Lung (tissue), 12 donors: ENCODE measurements around the gene DLEC1. TPM values are rescaled to one million over a fixed set of nuclear protein-coding genes. Genes with fewer than 3 reads are reported as not detected.
"Not testable (repeated sequence)": the region's sequence is repeated elsewhere in the genome, so short reads cannot be mapped to it uniquely, and the experiment has no call there.

Experiments
- ATAC-seq: fragments of 200-7000 bp; cut with Tn5 transposase; one replicate; pipeline ENCODE4 v1.9.1; 2020; ENCODE audit warnings: moderate number of reproducible peaks; ENCODE audit not compliant: insufficient read depth, low FRiP score
- DNase-seq, 3 donors: peaks; one replicate each; pipeline ENCODE4 v3.0.0-alpha.2; 2013 to 2017
- H3K27ac ChIP-seq, 2 donors: one replicate each; pipeline ENCODE4 v1.5.1; 2013; ENCODE audit warnings: mild to moderate bottlenecking in 2 of 2, moderate library complexity in 2 of 2, control low read depth in 1 of 2, inconsistent platforms in 1 of 2, low read depth in 1 of 2, low read length in 1 of 2
- H3K27me3 ChIP-seq, 3 donors: one replicate each; pipeline ENCODE4 v1.5.1; 2013; ENCODE audit warnings: low read length in 2 of 3; ENCODE audit not compliant: control insufficient read depth in 3 of 3, insufficient read depth in 3 of 3
- H3K36me3 ChIP-seq, 4 donors: one replicate each; pipeline ENCODE4 v1.5.1; 2013; ENCODE audit warnings: low read length in 4 of 4, mild to moderate bottlenecking in 1 of 4, moderate library complexity in 1 of 4; ENCODE audit not compliant: control insufficient read depth in 4 of 4, insufficient read depth in 4 of 4
- H3K4me1 ChIP-seq, 5 donors: one replicate each; pipeline ENCODE4 v1.5.1; 2013; ENCODE audit warnings: low read length in 5 of 5, mild to moderate bottlenecking in 2 of 5, moderate library complexity in 1 of 5; ENCODE audit not compliant: control insufficient read depth in 5 of 5, insufficient read depth in 5 of 5
- H3K4me3 ChIP-seq: one replicate; pipeline ENCODE4 v1.5.1; 2013; ENCODE audit warnings: mild to moderate bottlenecking, control low read depth, moderate library complexity
- H3K9ac ChIP-seq, 2 donors: one replicate each; pipeline ENCODE4 v1.5.1; 2013; ENCODE audit warnings: low read length in 2 of 2, control low read depth in 1 of 2; ENCODE audit not compliant: insufficient read depth in 1 of 2
- H3K9me3 ChIP-seq, 4 donors: one replicate each; pipeline ENCODE4 v1.5.1; 2013; ENCODE audit warnings: low read length in 3 of 4, mild to moderate bottlenecking in 1 of 4, moderate library complexity in 1 of 4; ENCODE audit not compliant: control insufficient read depth in 4 of 4, insufficient read depth in 3 of 4
- WGBS, 2 donors: extraction: QIAGEN DNeasy Blood & Tissue Kit; methylation state at CpG; one replicate each; pipeline ENCODE4 v1.1.7; 2013; 5-methylcytosine and 5-hydroxymethylcytosine counted together
- polyA plus RNA-seq, 2 donors: library from polyadenylated mRNA; stranded (reverse); fragments of 200-250 nt; gene quantifications; one replicate each; pipeline ENCODE4 v1.2.1, GENCODE V29; 2013
- total RNA-seq, 2 donors: library from RNA; depleted of rRNA in 1 of 2; stranded (reverse); fragments of >200 nt in 1 of 2; gene quantifications; one replicate each; pipeline ENCODE4 v1.2.1, GENCODE V29; 2014 to 2021
- TF ChIP-seq, protein P1 (sequence below): IDR thresholded peaks from 2 replicates; pipeline ENCODE4 v1.5.1; 2012; ENCODE audit warnings: mild to moderate bottlenecking; ENCODE audit errors: control extremely low read depth, extremely low read depth
- donor health status: control.
- donor health status: control.
- donor health status: Bipolar disorder and iron deficiency.
- donor health status: healthy.
- donor health status: DM: yes; HTN: yes; CAD: no.

Gene DLEC1
- total and polyA plus RNA-seq, 4 donors = 4.2 to 28.8 (median 8.0) TPM

- H3K9me3 ChIP-seq = no peaks in the 10 kb centered on the region
- peaks cover 0 to 7% (median 0%) of the 10 kb centered on the region in 5 donors for H3K4me1 ChIP-seq
- WGBS, 2 donors = 89 to 93% methylated on average over 2 of the region's 2 CpGs
- H3K27me3 ChIP-seq = no peaks in the 10 kb centered on the region
- H3K4me3 ChIP-seq = no peak overlapping the region
- H3K36me3 ChIP-seq = no peaks in the 10 kb centered on the region
- H3K9ac ChIP-seq = no peak overlapping the region
- TF ChIP-seq, protein P1, sequence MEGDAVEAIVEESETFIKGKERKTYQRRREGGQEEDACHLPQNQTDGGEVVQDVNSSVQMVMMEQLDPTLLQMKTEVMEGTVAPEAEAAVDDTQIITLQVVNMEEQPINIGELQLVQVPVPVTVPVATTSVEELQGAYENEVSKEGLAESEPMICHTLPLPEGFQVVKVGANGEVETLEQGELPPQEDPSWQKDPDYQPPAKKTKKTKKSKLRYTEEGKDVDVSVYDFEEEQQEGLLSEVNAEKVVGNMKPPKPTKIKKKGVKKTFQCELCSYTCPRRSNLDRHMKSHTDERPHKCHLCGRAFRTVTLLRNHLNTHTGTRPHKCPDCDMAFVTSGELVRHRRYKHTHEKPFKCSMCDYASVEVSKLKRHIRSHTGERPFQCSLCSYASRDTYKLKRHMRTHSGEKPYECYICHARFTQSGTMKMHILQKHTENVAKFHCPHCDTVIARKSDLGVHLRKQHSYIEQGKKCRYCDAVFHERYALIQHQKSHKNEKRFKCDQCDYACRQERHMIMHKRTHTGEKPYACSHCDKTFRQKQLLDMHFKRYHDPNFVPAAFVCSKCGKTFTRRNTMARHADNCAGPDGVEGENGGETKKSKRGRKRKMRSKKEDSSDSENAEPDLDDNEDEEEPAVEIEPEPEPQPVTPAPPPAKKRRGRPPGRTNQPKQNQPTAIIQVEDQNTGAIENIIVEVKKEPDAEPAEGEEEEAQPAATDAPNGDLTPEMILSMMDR = no peak
- ATAC-seq (no peak), DNase-seq (no peak)
- H3K27ac ChIP-seq = no peak overlapping the region
Measured at GRCh38 chr3:38059148-38059547, 20.1 kb downstream of the DLEC1 start.

GRCh38 chr3:38059591-38059990 is 20.6 kb downstream of the DLEC1 start:
- no peak overlapping the region for H3K4me3 ChIP-seq
- H3K9ac ChIP-seq = no peak overlapping the region
- WGBS, 2 donors = 86 to 93% methylated on average over 7 of the region's 7 CpGs
- H3K4me1 ChIP-seq = peaks cover 0 to 3% (median 0%) of the 10 kb centered on the region in 5 donors
- TF ChIP-seq, protein P1 = no peak
- no peaks in the 10 kb centered on the region for H3K36me3 ChIP-seq
- no peak overlapping the region for H3K27ac ChIP-seq
- no peaks in the 10 kb centered on the region for H3K9me3 ChIP-seq
- DNase-seq (no peak), ATAC-seq (no peak)
- H3K27me3 ChIP-seq = no peaks in the 10 kb centered on the region

- H3K4me1 ChIP-seq = no peaks in the 10 kb centered on the region
- peaks cover 0 to 2% (median 0%) of the 10 kb centered on the region in 3 donors for H3K27me3 ChIP-seq
- no peak for DNase-seq
- 63 to 76% methylated on average over 2 of the region's 2 CpGs for WGBS, 2 donors
- H3K9ac ChIP-seq = no peak overlapping the region
- TF ChIP-seq, protein P1 = no peak
- H3K36me3 ChIP-seq = no peaks in the 10 kb centered on the region
- H3K4me3 ChIP-seq = no peak overlapping the region
- H3K9me3 ChIP-seq = peaks cover 0 to 3% (median 0%) of the 10 kb centered on the region in 4 donors
- no peak overlapping the region for H3K27ac ChIP-seq
- ATAC-seq = no peak
Measured at GRCh38 chr3:38062809-38063208, 23.8 kb downstream of the DLEC1 start.

DNA sequence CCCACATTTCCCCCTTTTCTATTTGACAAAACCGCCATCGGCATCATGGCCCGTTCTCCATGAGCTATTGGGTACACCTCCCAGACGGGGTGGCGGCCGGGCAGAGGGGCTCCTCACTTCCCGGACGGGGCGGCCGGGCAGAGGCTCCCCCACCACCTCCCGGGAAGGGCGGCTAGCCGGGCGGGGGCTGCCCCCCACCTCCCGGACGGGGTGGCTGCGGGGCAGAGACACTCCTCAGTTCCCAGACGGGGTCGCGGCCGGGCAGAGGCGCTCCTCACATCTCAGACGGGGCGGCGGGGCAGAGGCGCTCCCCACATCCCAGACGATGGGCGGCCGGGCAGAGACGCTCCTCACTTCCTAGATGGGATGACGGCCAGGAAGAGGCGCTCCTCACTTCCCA is 25.4 kb downstream of the DLEC1 start:
- H3K36me3 ChIP-seq, H3K27me3 ChIP-seq, H3K4me3 ChIP-seq, H3K9me3 ChIP-seq, H3K27ac ChIP-seq, ATAC-seq, DNase-seq, H3K4me1 ChIP-seq, H3K9ac ChIP-seq: not testable (repeated sequence)
- WGBS, 2 donors = 95 to 96% methylated on average over 21 to 30 of the region's 32 CpGs
